GM19324 (cell line): Measurements from ENCODE around the gene GPD1L.

Experiments used
- ATAC-seq: cut with Tn5 transposase; IDR thresholded peaks from one replicate; pipeline ENCODE4 v1.9.1; 2021; ENCODE audit warnings: mild to moderate bottlenecking, moderate library complexity; ENCODE audit not compliant: unreplicated experiment, low FRiP score

The GPD1L gene

GRCh38 chr3:32217339-32217738, 110.9 kb downstream of the GPD1L start:
- no peak for ATAC-seq
